GM19351 (cell line): ENCODE data around the gene YKT6.
"Not testable (repeated sequence)": the region's sequence is repeated elsewhere in the genome, so short reads cannot be mapped to it uniquely, and the experiment has no call there.

Experiments
- ATAC-seq: cut with Tn5 transposase; IDR thresholded peaks from one replicate; pipeline ENCODE4 v1.9.1; 2021; ENCODE audit warnings: mild to moderate bottlenecking, moderate library complexity; ENCODE audit not compliant: unreplicated experiment

YKT6 gene

DNA sequence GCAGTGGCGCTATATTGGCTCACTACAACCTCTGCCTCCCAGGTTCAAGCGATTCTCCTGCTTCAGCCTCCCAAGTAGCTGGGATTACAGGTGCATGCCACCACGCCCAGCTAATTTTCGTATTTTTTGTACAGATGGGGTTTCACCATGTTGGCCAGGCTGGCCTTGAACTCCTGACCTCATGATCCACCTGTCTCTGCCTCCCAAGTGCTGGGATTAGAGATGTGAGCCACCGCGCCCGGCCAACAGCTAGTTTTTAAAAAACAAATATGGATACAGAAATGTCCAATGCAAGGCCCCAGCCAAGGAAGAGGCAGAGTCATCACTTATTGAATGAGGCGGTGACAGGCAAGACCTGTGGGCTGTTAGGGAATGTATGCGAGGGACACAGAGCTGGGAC is 28.9 kb upstream of the YKT6 start:
- not testable (repeated sequence) for ATAC-seq

GRCh38 chr7:44172352-44172751 is 28.4 kb upstream of the YKT6 start:
- no peak for ATAC-seq

DNA sequence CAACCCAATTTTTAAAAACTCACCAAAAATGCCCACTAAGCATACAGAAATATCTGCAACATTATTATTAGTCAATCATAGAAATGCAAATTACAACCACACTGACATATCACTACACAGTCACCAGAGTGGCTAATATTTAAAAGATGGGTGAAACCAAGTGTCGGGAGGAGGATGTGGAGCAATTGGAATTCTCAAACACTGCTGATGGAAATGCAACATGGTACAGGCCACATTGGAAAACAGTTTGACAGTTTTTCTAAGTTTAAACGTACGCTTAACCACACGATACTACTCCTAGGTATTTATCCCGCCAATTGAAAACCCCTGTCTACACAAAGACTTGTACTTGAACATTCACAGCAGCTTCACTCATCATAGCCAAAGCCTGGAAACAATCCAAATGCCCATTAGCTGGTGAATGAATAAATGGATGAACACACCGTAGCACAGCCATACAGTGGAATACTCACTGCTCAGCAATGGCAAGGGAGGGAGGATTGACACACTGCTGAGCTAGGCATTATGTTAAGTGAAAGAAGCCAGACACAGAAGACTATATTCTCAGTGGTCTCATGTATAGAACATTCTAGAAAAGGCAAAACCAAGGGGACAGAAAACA is 27.9 kb upstream of the YKT6 start:
- no peak for ATAC-seq

DNA sequence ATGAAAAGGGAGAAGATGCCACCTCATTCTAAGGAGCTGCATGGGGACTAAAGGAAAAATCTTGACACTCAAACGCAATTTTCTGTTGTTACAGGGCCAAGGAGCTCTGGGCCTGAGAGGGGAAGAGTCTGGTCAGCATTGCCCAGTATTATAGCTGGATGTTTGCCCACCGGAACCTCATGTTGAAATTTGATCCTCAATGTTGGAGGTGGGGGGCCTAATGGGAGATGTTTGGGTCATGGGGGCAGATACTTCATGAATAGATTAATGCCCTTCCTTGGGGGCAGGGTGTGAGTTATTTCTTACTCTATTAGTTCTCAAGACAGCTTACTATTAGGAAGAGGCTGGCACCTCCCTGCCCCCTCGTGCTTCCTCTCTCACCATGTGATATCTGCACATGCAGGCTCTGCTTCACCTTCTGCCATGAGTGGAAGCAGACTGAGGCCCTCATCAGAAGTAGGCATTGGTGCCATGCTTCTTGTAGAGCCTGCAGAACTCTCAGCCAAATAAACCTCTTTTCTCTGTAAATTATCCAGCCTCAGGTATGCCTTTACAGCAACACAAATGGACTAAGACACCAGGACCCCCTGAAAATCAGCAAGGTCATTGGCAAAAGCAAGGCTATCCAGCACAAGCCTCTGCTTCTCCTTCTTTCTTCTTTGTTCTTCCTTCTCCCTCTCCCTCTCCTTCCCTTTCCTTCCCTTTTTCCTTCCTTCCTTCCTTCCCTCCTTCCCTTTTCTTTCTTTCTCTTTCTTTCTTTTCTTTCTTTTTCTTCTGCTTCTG is 26.7 kb upstream of the YKT6 start:
- no peak for ATAC-seq

DNA sequence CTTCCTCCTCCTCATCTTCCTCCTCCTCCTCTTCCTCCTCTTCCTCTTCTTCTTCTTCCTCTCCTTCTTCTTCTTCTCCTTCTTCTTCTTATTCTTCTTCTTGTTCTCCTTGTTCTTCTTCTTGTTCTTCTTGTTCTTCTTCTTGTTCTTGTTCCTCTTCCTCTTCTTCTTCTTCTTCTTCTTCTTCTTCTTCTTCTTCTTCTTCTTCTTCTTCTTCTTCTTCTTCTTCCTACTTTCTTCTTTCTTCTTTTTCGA is 26.2 kb upstream of the YKT6 start:
- ATAC-seq: not testable (repeated sequence)

DNA sequence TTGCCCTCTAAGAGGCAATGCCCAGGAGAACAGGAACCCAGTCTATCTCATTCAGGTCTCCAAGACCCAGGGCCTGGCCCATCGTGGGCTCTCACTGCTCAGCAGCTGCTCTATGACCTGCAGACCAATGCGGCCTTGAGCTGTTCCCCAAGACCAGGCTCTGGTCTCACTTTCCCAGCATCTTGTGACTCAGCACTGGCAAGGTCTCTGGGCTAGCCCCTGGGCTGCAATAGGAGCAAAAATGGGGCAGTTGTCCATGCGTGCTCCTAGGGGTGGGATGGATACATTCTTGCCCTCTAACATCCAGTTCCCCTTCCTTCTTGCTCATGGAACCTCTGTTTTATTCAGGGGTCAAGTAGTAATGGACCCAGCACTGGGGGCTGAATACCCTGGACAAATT is 25.0 kb upstream of the YKT6 start:
- ATAC-seq: no peak

GRCh38 chr7:44176486-44176885 is 24.3 kb upstream of the YKT6 start:
- no peak for ATAC-seq

- no peak for ATAC-seq
Measured at GRCh38 chr7:44177570-44178131, 23.1 kb upstream of the YKT6 start.

- ATAC-seq: no peak
Measured at GRCh38 chr7:44180631-44181030, 20.1 kb upstream of the YKT6 start.

- ATAC-seq: no peak
Measured at GRCh38 chr7:44182827-44183226, 18.0 kb upstream of the YKT6 start.

- no peak for ATAC-seq
Measured at GRCh38 chr7:44183386-44183785, 17.4 kb upstream of the YKT6 start.

- no peak for ATAC-seq
Measured at GRCh38 chr7:44184206-44184872, 16.4 kb upstream of the YKT6 start.

DNA sequence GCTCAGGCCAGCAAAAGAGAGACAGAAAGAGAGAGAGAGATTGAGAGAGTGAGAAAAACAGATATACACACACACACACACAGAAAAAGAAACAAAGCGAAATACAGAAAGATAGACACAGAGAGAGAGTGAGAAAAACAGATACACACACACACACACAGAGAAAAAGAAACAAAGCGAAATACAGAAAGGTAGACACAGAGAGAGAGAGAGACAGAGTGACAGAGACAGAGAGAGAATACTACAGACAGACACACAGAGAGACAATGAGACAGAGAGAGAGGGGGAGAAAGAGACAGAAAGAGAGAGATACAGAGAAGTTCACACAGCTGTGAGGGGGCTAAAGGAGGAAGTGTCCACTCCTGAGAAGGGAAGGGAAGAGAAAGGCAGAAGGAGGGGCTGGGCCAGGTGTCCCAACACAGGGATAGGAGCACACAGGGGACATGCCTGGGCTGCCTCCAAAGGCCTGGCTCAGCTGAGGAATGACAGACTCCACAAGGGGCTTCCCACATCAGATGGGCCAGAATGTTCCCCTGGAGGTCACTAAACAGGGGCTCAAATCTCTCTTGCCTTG is 15.8 kb upstream of the YKT6 start:
- ATAC-seq: no peak

DNA sequence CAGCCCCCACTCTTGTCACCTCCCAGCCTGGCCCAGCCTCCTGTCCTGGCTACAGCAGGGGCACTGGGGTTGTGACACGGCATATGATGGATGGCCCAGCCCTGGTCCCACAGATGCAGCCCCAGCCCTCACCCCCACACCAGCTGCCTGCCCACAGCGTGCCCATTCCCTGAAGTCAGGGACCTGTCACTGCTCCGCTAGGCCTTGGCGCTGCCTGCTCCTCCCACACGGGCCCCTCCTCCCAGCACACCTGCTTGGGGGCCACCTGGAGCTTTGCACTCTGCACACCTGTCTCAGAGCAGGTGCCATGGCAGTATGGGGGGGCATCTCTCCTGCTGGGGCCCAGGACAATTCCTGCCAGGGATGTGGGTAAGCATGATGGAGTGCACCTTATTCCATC is 15.0 kb upstream of the YKT6 start:
- no peak for ATAC-seq

DNA sequence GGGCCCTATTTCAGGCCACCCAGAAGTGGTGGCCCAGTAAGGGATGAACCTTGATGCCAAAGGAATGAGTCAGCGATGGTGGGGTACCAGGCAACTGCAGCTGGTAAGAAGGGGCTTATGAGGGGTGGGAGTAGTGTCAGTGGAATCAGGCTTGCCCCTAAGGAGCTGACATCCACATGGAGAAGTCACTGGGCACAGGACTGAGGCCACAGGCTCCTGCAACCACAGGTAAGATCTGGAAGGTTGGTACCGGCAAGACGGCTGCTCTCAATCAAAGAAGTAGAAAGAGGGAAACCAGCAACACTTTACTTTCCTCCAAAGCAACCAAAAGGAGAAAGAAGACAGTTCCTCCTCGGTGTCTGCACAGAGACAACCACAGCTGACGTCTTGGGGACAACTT is 14.0 kb upstream of the YKT6 start:
- ATAC-seq: no peak

- no peak for ATAC-seq
Measured at GRCh38 chr7:44187636-44188416, 13.0 kb upstream of the YKT6 start.

DNA sequence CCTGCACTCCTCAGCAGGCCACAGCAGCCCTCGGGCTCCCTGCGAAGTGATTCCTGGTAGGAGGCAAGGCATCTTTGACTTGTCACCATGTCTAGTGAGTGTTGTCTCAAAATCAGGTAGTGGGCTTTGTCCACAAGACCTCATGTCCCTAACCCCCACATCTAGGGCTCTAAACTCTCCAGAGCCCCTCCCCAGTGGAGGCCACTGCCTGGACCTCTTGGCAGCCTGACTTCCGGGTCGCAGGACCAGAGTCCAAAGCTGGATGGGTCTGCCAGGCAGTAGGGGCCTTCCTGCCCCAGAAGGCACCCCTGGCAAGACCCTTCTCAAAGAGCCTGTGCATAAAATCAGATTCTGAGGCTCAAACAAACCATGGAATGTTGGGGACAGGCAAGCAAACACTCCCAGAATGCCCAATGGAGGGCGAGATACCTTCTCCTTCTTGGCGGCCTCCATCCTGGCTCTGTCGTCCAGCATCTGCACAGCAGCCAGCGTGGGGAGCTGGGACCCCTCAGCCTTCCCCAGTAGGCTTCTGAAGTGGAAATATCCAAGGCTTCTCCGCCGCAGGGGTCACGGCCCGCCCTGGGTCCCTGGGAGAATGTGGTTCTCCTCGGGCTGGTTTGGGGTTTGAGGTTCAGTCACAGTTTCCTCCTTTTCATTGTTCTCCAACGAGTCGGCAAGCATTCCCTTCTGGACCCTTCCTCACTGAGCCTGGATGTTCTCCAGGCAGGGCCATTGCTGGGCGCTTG is 12.1 kb upstream of the YKT6 start:
- no peak for ATAC-seq

DNA sequence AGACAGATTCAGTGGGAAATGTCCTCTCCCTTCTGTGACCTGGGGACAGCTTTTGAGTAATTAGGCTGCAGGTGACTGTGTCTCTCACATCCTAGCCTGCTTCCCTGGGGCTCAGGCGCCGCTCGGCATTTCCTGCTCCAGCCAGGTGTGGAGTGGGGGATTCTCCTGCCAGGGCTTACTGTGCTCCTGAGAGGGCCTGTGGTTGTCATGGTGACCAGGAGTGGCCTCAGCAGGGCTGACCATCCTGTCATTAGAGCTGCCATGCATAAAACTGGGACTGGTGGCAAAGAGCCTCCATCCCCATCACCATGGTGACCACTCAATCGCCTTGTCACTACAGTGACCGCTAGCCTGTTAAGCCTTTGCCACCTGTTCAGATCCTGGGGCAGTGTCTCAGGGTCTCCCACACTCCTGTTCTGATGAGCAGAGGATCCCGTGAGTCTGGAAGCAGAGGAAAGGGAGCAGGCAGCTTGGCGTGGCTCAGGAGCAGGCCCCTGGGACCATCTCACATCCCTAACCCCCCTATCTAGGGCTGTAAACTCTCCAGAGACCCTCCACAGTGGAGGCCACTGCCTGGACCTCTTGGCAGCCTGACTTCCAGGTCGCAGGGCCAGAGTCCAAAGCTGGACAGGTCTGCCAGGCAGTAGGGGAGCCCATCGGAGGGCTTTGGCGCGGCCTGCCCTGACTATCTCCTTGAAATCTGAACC is 11.3 kb upstream of the YKT6 start, which contains the start of gene GCK:
Gene GCK (minus strand): TSS at position 154 of the 707 bp plus-strand sequence. CDS start 486 bp downstream, outside the sequence.
- no peak for ATAC-seq
